Mammary epithelial cell (primary cell): ENCODE data around the gene P2RY1.
A peak's percentile ranks its signal among the peaks of the same experiment; 100 is the strongest.

Source experiments
- CTCF ChIP-seq, 2 donors: IDR thresholded peaks in 1 of 2; conservative IDR thresholded peaks in 1 of 2; 2 replicates each; pipeline ENCODE4 v1.5.1; 2011 to 2012; ENCODE audit warnings: inconsistent platforms in 2 of 2, low read length in 2 of 2, mild to moderate bottlenecking in 2 of 2, control low read depth in 1 of 2, low read depth in 1 of 2; ENCODE audit not compliant: insufficient read depth in 1 of 2; ENCODE audit errors: extremely low read depth in 1 of 2
- EZH2 ChIP-seq: IDR thresholded peaks from 2 replicates; pipeline ENCODE4 v1.6.1; 2012; ENCODE audit warnings: low read length, inconsistent platforms, borderline replicate concordance

- TF ChIP-seq CTCF (conservative IDR thresholded peaks at IDR 0.05 in 1 of 2, IDR thresholded peaks at IDR 0.05 in 1 of 2; ENCODE audit: extremely low read depth in 1 of 2, insufficient read depth in 1 of 2, low read depth in 1 of 2, low read length in 2 of 2) (peak in 1 of 2 donors; percentile 29), EZH2 (no peak)
These were observed 648 bp upstream of the P2RY1 start for GRCh38 chr3:152834191-152834775.
